Left ventricle myocardium inferior (tissue), 1 donor: ENCODE results near the gene OARD1. TPM values are rescaled to one million over a fixed set of nuclear protein-coding genes. Genes with fewer than 3 reads are reported as not detected.
"Not testable (repeated sequence)": the region's sequence is repeated elsewhere in the genome, so short reads cannot be mapped to it uniquely, and the experiment has no call there.

Experiments used
- DNase-seq: peaks from one replicate; pipeline ENCODE4 v3.0.0-alpha.2; 2020
- H3K27ac ChIP-seq: fragments of 200-600 bp; replicated peaks from 2 replicates; pipeline ENCODE4 v1.8.0; 2021
- H3K27me3 ChIP-seq: fragments of 200-600 bp; 2 replicates; pipeline ENCODE4 v1.8.0; 2021; ENCODE audit warnings: low read depth
- H3K36me3 ChIP-seq: fragments of 200-600 bp; 2 replicates; pipeline ENCODE4 v1.8.0; 2021
- H3K4me1 ChIP-seq: fragments of 200-600 bp; 2 replicates; pipeline ENCODE4 v1.8.0; 2021
- H3K4me3 ChIP-seq: fragments of 200-600 bp; 2 replicates; pipeline ENCODE4 v1.8.0; 2021; ENCODE audit warnings: mild to moderate bottlenecking, moderate library complexity
- H3K9me3 ChIP-seq: fragments of 200-600 bp; replicated peaks from 2 replicates; pipeline ENCODE4 v1.8.0; 2021
- CTCF ChIP-seq: fragments of 200-600 bp; IDR thresholded peaks from 2 replicates; pipeline ENCODE4 v1.8.0; 2021; ENCODE audit warnings: antibody characterized with exemption, mild to moderate bottlenecking, borderline replicate concordance
- intact Hi-C: fragments of 100-400 bp; cut with micrococcal nuclease; formaldehyde crosslinking; loops from one replicate; pipeline ENCODE4 v1.11.0; 2022
- total RNA-seq: library from RNA; stranded (reverse); fragmentation: NEBNext Ultra II Directional; extraction: Animal tissue kit (Norgen Biotek cat#: 25700); gene quantifications from one replicate; pipeline ENCODE4 v1.2.1, GENCODE V29; 2021
- donor health status: DM: no; HTN: yes; CAD: no; lungs with severe emphysema.

OARD1 gene
- total RNA-seq, 1 donor from 2014 or later = 19.9 TPM

- no peak for DNase-seq
- Histone ChIP-seq H3K27ac (no peak overlapping the region), H3K4me1 (peaks cover 10% of the 10 kb centered on the region), H3K36me3 (no peaks in the 10 kb centered on the region), H3K4me3 (no peak overlapping the region), H3K9me3 (no peaks in the 10 kb centered on the region), H3K27me3 (no peaks in the 10 kb centered on the region)
- intact Hi-C loops = no loop called here
- no peak for TF ChIP-seq CTCF
These were observed 49.0 kb downstream of the OARD1 start for GRCh38 chr6:41023114-41023513.

GRCh38 chr6:41022294-41022693, 49.9 kb downstream of the OARD1 start:
- intact Hi-C loops = no loop called here
- Histone ChIP-seq H3K27me3 (no peaks in the 10 kb centered on the region), H3K27ac (no peak overlapping the region), H3K9me3 (no peaks in the 10 kb centered on the region), H3K36me3 (no peaks in the 10 kb centered on the region), H3K4me3 (no peak overlapping the region), H3K4me1 (peaks cover 3% of the 10 kb centered on the region)
- TF ChIP-seq CTCF = no peak
- no peak for DNase-seq

GRCh38 chr6:41021832-41022231, 50.3 kb downstream of the OARD1 start:
- Histone ChIP-seq H3K36me3 (no peaks in the 10 kb centered on the region), H3K4me1 (no peaks in the 10 kb centered on the region), H3K4me3 (no peak overlapping the region), H3K9me3 (no peaks in the 10 kb centered on the region), H3K27me3 (no peaks in the 10 kb centered on the region), H3K27ac (no peak overlapping the region)
- peak; percentile 53 for TF ChIP-seq CTCF
- intact Hi-C loops = no loop called here
- DNase-seq = peak; percentile 34

- Histone ChIP-seq H3K9me3 (no peaks in the 10 kb centered on the region), H3K36me3 (no peaks in the 10 kb centered on the region), H3K4me3 (no peak overlapping the region), H3K27me3 (no peaks in the 10 kb centered on the region), H3K4me1 (no peaks in the 10 kb centered on the region), H3K27ac (no peak overlapping the region)
- no peak for DNase-seq
- intact Hi-C loops = no loop called here
- TF ChIP-seq CTCF = no peak
These were observed 54.5 kb downstream of the OARD1 start for GRCh38 chr6:41017663-41018062.

DNA sequence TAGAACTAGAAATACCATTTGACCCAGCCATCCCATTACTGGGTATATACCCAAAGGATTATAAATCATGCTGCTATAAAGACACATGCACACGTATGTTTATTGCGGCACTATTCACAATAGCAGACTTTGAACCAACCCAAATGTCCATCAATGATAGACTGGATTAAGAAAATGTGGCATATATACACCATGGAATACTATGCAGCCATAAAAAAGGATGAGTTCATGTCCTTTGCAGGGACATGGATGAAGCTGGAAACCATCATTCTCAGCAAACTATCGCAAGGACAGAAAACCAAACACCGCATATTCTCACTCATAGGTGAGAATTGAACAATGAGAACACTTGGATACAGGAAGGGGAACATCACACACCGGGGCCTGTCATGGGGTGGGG, 56.3 kb downstream of the OARD1 start:
- H3K4me1 ChIP-seq, H3K27me3 ChIP-seq, intact Hi-C loops, H3K9me3 ChIP-seq, H3K4me3 ChIP-seq, H3K36me3 ChIP-seq, DNase-seq, H3K27ac ChIP-seq: not testable (repeated sequence)

DNA sequence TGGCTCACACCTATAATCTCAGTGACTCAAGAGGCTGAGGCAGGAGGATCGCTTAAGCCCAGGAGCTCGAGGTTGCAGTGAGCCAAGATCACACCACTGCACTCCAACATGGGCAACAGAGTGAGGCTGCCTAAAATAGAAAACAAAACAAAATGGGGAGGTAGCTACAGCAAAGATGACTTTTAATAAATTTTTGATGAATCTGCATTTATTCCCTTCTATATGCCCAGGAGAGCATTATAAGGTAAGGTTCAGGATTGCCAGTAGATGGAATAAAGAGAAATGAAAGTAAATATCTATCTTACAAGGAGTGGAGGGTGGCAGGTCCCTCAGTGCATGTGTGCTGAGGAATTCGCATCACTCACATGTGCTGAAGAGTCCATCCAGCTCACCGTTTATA, 57.4 kb downstream of the OARD1 start:
- DNase-seq = no peak
- Histone ChIP-seq H3K27me3 (no peaks in the 10 kb centered on the region), H3K9me3 (no peaks in the 10 kb centered on the region), H3K36me3 (no peaks in the 10 kb centered on the region), H3K27ac (no peak overlapping the region), H3K4me3 (no peak overlapping the region), H3K4me1 (no peaks in the 10 kb centered on the region)
- TF ChIP-seq CTCF = no peak
- intact Hi-C loops = no loop called here

Other genes with a start within 250 kb of the OARD1 start
- 0.27 TPM for gene UNC5CL, start 33.1 kb downstream of the OARD1 start, total RNA-seq
- gene TSPO2, start 29.9 kb downstream of the OARD1 start, total RNA-seq = not detected
- 219 TPM for gene APOBEC2, start 19.2 kb downstream of the OARD1 start, total RNA-seq
- gene NFYA, start 618 bp upstream of the OARD1 start, total RNA-seq = 12.5 TPM
- gene TREML1, start 82.0 kb upstream of the OARD1 start, total RNA-seq = not detected
- 0.66 TPM for gene TREM2, start 90.8 kb upstream of the OARD1 start, total RNA-seq
- not detected for gene TREML2, start 128.8 kb upstream of the OARD1 start, total RNA-seq
- gene TREML4, start 156.0 kb upstream of the OARD1 start, total RNA-seq = not detected
- 0.52 TPM for gene TREM1, start 214.3 kb upstream of the OARD1 start, total RNA-seq